ENCODE measurements around the gene GNG12. TPM values are rescaled to one million over a fixed set of nuclear protein-coding genes. Genes with fewer than 3 reads are reported as not detected.

The GNG12 gene
- total RNA-seq, 1 experiment from 2014 or later = 102 TPM

- Histone ChIP-seq H4K20me1 (ENCODE audit: insufficient read depth) (no peaks in the 10 kb centered on the region; the same call in 1 of the 2 replicates), H3K4me2 (no peak overlapping the region), H3F3A (ENCODE audit: insufficient read depth, low read depth) (no peaks in the 10 kb centered on the region), H3K4me1 (replicated peaks; ENCODE audit: insufficient read depth) (no peaks in the 10 kb centered on the region), H3K9me2 (ENCODE audit: insufficient read depth) (no peaks in the 10 kb centered on the region), H3K27ac (no peak overlapping the region), H3K79me2 (ENCODE audit: low read depth) (peaks cover 45% of the 10 kb centered on the region), H3K4me3 (no peak overlapping the region), H2AFZ (no peak overlapping the region), H3K27me3 (ENCODE audit: insufficient read depth, low read depth) (no peaks in the 10 kb centered on the region), H3K9me3 (ENCODE audit: insufficient read depth, low read depth) (no peaks in the 10 kb centered on the region), H3K36me3 (ENCODE audit: low read depth) (no peaks in the 10 kb centered on the region)
- ChIA-PET CTCF (no interaction called here), POLR2A (ENCODE audit: unreplicated experiment) (no interaction called here)
- BruUV-seq (replicated peaks) = no TSS peak
- TF ChIP-seq CTCF (conservative IDR thresholded peaks at IDR 0.05) (no peak), EZH2 (IDR thresholded peaks at IDR 0.05; ENCODE audit: low read depth) (no peak)
- no peak for DNase-seq
- intact Hi-C loops (cut with micrococcal nuclease; ENCODE audit: unreplicated experiment) = no loop called here
These were observed 21.5 kb downstream of the GNG12 start for GRCh38 chr1:67811781-67812180.

- H3K4me3 ChIP-seq = no peak overlapping the region
- intact Hi-C loops (cut with micrococcal nuclease; ENCODE audit: unreplicated experiment) = no loop called here
- no peaks in the 10 kb centered on the region for H3F3A ChIP-seq (ENCODE audit: insufficient read depth, low read depth)
- no peaks in the 10 kb centered on the region for H3K9me2 ChIP-seq (ENCODE audit: insufficient read depth)
- ChIA-PET POLR2A (ENCODE audit: unreplicated experiment) (no interaction called here), CTCF (no interaction called here)
- H3K27me3 ChIP-seq (ENCODE audit: insufficient read depth, low read depth) = no peaks in the 10 kb centered on the region
- no peak overlapping the region for H2AFZ ChIP-seq
- TF ChIP-seq CTCF (conservative IDR thresholded peaks at IDR 0.05) (no peak), EZH2 (IDR thresholded peaks at IDR 0.05; ENCODE audit: low read depth) (no peak)
- H3K9me3 ChIP-seq (ENCODE audit: insufficient read depth, low read depth) = no peaks in the 10 kb centered on the region
- no peaks in the 10 kb centered on the region for H3K36me3 ChIP-seq (ENCODE audit: low read depth)
- no peak overlapping the region for H3K4me2 ChIP-seq
- no peaks in the 10 kb centered on the region for H3K4me1 ChIP-seq (replicated peaks; ENCODE audit: insufficient read depth)
- H3K79me2 ChIP-seq (ENCODE audit: low read depth) = peaks cover 56% of the 10 kb centered on the region
- no peak overlapping the region for H3K27ac ChIP-seq
- no peaks in the 10 kb centered on the region; the same call in 1 of the 2 replicates for H4K20me1 ChIP-seq (ENCODE audit: insufficient read depth)
- BruUV-seq (replicated peaks) = no TSS peak
- DNase-seq = no peak
These were observed 23.4 kb downstream of the GNG12 start for GRCh38 chr1:67809887-67810286.

GRCh38 chr1:67807282-67807681 is 26.0 kb downstream of the GNG12 start:
- Histone ChIP-seq H3K27ac (no peak overlapping the region), H3K36me3 (ENCODE audit: low read depth) (no peaks in the 10 kb centered on the region), H3K4me1 (replicated peaks; ENCODE audit: insufficient read depth) (peaks cover 11% of the 10 kb centered on the region; the same call in 1 of the 2 replicates), H3K27me3 (ENCODE audit: insufficient read depth, low read depth) (no peaks in the 10 kb centered on the region), H3K9me3 (ENCODE audit: insufficient read depth, low read depth) (no peaks in the 10 kb centered on the region), H3K9me2 (ENCODE audit: insufficient read depth) (no peaks in the 10 kb centered on the region), H4K20me1 (ENCODE audit: insufficient read depth) (no peaks in the 10 kb centered on the region; the same call in 1 of the 2 replicates), H2AFZ (no peak overlapping the region), H3K4me2 (no peak overlapping the region), H3F3A (ENCODE audit: insufficient read depth, low read depth) (no peaks in the 10 kb centered on the region), H3K79me2 (ENCODE audit: low read depth) (peaks cover 68% of the 10 kb centered on the region), H3K4me3 (no peak overlapping the region)
- no peak for DNase-seq
- ChIA-PET CTCF (no interaction called here), POLR2A (ENCODE audit: unreplicated experiment) (no interaction called here)
- no peak for TF ChIP-seq CTCF (conservative IDR thresholded peaks at IDR 0.05)
- intact Hi-C loops (cut with micrococcal nuclease; ENCODE audit: unreplicated experiment) = no loop called here
- no TSS peak for BruUV-seq (replicated peaks)

All from PC-9 (cell line).